HepG2 (cell line): ENCODE results near the gene BRIP1. TPM values are rescaled to one million over a fixed set of nuclear protein-coding genes. Genes with fewer than 3 reads are reported as not detected.

Source experiments
- ATAC-seq: fragments of 200-7000 bp; cut with Tn5 transposase; 3 replicates; pipeline ENCODE4 v1.9.1; 2020; ENCODE audit warnings: mild to moderate bottlenecking, moderate library complexity
- BruUV-seq: library from RNA; stranded (reverse); fragments of 400-500 nt; replicated peaks from 2 replicates; lab custom pipeline; 2021; lab: Mats Ljungman, UMichigan
- CTCF ChIA-PET: fragments of 300-600 bp; formaldehyde crosslinking; extraction: SDS; loops from one replicate; lab custom pipeline; 2021; ENCODE audit warnings: low total read pairs, inconsistent platforms, low intra/inter-chr PET ratio; lab: Yijun Ruan, JAX
- POLR2A ChIA-PET: fragments of 350-600 bp; sonication (Branson Sonifier 250); formaldehyde crosslinking; loops from one replicate; lab custom pipeline; 2020; ENCODE audit warnings: antibody characterized with exemption, inconsistent platforms; lab: Yijun Ruan, JAX
- DNase-seq: peaks from one replicate; pipeline ENCODE4 v3.0.0-alpha.2; 2015; ENCODE audit warnings: low spot score
- FAIRE-seq: peaks from 3 replicates; lab custom pipeline; 2011; peaks lifted over from hg19 to GRCh38; lab: Jason Lieb, UNC
- H2AFZ ChIP-seq: one replicate; pipeline ENCODE4 v1.6.1; 2011; ENCODE audit warnings: low read length, inconsistent platforms
- H3K27ac ChIP-seq: fragments of 300-600 bp; 3 replicates; pipeline ENCODE4 v1.8.0; 2011; ENCODE audit warnings: mixed run types, mild to moderate bottlenecking, mixed read lengths, low read length, inconsistent platforms; ENCODE audit not compliant: insufficient read depth; ENCODE audit errors: extremely low read length
- H3K27me3 ChIP-seq, 2 experiments: fragments of 200-600 bp in 1 of 2; 2 replicates in 1 of 2; 3 replicates in 1 of 2; pipeline versions ENCODE4 v1.6.0 to v1.8.0; 2011; ENCODE audit warnings: low read length in 2 of 2, mild to moderate bottlenecking in 2 of 2, moderate library complexity in 2 of 2, inconsistent platforms in 1 of 2; ENCODE audit not compliant: insufficient read depth in 2 of 2, control insufficient read depth in 1 of 2
- H3K36me3 ChIP-seq, 2 experiments: fragments of 200-600 bp in 1 of 2; replicated peaks in 1 of 2; 2 replicates in 1 of 2; 3 replicates in 1 of 2; pipeline versions ENCODE4 v1.5.1 to v1.8.0; 2011; ENCODE audit warnings: low read length in 2 of 2, inconsistent platforms in 1 of 2; ENCODE audit not compliant: insufficient read depth in 2 of 2, control insufficient read depth in 1 of 2
- H3K4me1 ChIP-seq: 2 replicates; pipeline ENCODE4 v1.5.1; 2012; ENCODE audit warnings: low read length, inconsistent platforms; ENCODE audit not compliant: insufficient read depth
- H3K4me2 ChIP-seq: 2 replicates; pipeline ENCODE4 v1.6.0; 2011; ENCODE audit warnings: low read depth, low read length, inconsistent platforms
- H3K4me3 ChIP-seq, 3 experiments: fragments of 200-600 bp in 1 of 3; sonication (generic), shearing (Covaris generic) in 1 of 3; replicated peaks in 1 of 3; 2 replicates each; pipeline ENCODE4 v1.5.1; 2011 to 2016; ENCODE audit warnings: low read length in 3 of 3, inconsistent platforms in 2 of 3, low read depth in 2 of 3, mild to moderate bottlenecking in 2 of 3, control low read depth in 1 of 3, mixed read lengths in 1 of 3; ENCODE audit not compliant: insufficient read depth in 1 of 3
- H3K79me2 ChIP-seq: one replicate; pipeline ENCODE4 v1.6.1; 2011; ENCODE audit warnings: low read length, inconsistent platforms; ENCODE audit not compliant: insufficient read depth
- H3K9ac ChIP-seq: 2 replicates; pipeline ENCODE4 v1.6.0; 2011; ENCODE audit warnings: mild to moderate bottlenecking, low read depth, low read length, inconsistent platforms; ENCODE audit not compliant: insufficient read depth
- H3K9me3 ChIP-seq: 2 replicates; pipeline ENCODE4 v1.5.1; 2012; ENCODE audit warnings: mild to moderate bottlenecking, low read length
- H4K20me1 ChIP-seq: 2 replicates; pipeline ENCODE4 v1.6.0; 2011; ENCODE audit warnings: inconsistent platforms, mild to moderate bottlenecking, low read length, moderate library complexity; ENCODE audit not compliant: insufficient read depth
- ZFP37 ChIP-seq: sonication (generic); formaldehyde crosslinking; IDR thresholded peaks from 2 replicates; pipeline ENCODE4 v1.4.0; 2020; ENCODE audit warnings: missing genetic modification reagents, borderline replicate concordance
- ZNF460 ChIP-seq: sonication (generic); formaldehyde crosslinking; IDR thresholded peaks from 2 replicates; pipeline ENCODE4 v1.5.1; 2020; ENCODE audit warnings: missing genetic modification reagents, mild to moderate bottlenecking, borderline replicate concordance
- ZSCAN31 ChIP-seq: sonication (generic); formaldehyde crosslinking; IDR thresholded peaks from 2 replicates; pipeline ENCODE4 v1.5.0; 2020; ENCODE audit warnings: low read depth, mild to moderate bottlenecking, missing genetic modification reagents
- in situ Hi-C: cut with HindIII; loops from 2 replicates; pipeline ENCODE4 v1.10.0; 2017; ENCODE audit warnings: low pct_unique_long_range_greater_than_20kb; ENCODE audit not compliant: extremely low pct_ligation_motif_present
- intact Hi-C: fragments of 100-400 bp; cut with micrococcal nuclease; formaldehyde crosslinking; loops from one replicate; pipeline ENCODE4 v1.10.0; 2022; ENCODE audit not compliant: unreplicated experiment
- polyA plus RNA-seq, 8 experiments: library from polyadenylated mRNA; depleted of rRNA in 3 of 8; stranded (reverse) in 7 of 8; unstranded in 1 of 8; fragments of >200 nt; fragmentation: Illumina TruSeq in 4 of 8; extraction: Trizol in 4 of 8; gene quantifications; 2 replicates each; pipeline versions ENCODE4 v1.2.1 to v1.2.3, GENCODE V29; 2011 to 2016; ENCODE audit warnings: low read depth in 4 of 8, missing spikeins in 1 of 8, mixed read lengths in 1 of 8; ENCODE audit not compliant: insufficient read depth in 1 of 8
- total RNA-seq, 5 experiments: library from RNA; depleted of rRNA; stranded (reverse); fragments of >200 nt; fragmentation: Illumina TruSeq; extraction: Trizol; gene quantifications; 2 replicates each; pipeline ENCODE4 v1.2.3, GENCODE V29; 2016; ENCODE audit warnings: low read depth in 1 of 5
- TF ChIP-seq, protein P1 (sequence below): sonication (generic); formaldehyde crosslinking; IDR thresholded peaks from 2 replicates; pipeline ENCODE4 v1.8.0; 2022; ENCODE audit warnings: missing genetic modification reagents, mild to moderate bottlenecking, moderate library complexity, borderline replicate concordance
- TF ChIP-seq, protein P2 (sequence below): sonication (generic); formaldehyde crosslinking; IDR thresholded peaks from 2 replicates; pipeline ENCODE4 v1.5.1; 2020; ENCODE audit warnings: missing genetic modification reagents, mild to moderate bottlenecking, borderline replicate concordance
- TF ChIP-seq, protein P3 (sequence below): sonication (generic); formaldehyde crosslinking; IDR thresholded peaks from one replicate; pipeline ENCODE4 v1.5.1; 2020; ENCODE audit warnings: mild to moderate bottlenecking, missing genetic modification reagents; ENCODE audit errors: not compliant biosample characterization

BRIP1 gene
- total and polyA plus RNA-seq, 2 of the 13 experiments (the other 11 are each of a cell fraction or from before 2014, with no cell fraction given): 3.8 to 27.7 TPM

- Histone ChIP-seq H3K36me3 (no peaks in the 10 kb centered on the region), H3K4me2 (no peak overlapping the region), H3K9ac (no peak overlapping the region), H4K20me1 (no peaks in the 10 kb centered on the region), H3K79me2 (no peaks in the 10 kb centered on the region), H3K27ac (no peak overlapping the region), H3K4me3 (no peak overlapping the region), H3K4me1 (no peaks in the 10 kb centered on the region), H2AFZ (no peak overlapping the region), H3K27me3 (no peaks in the 10 kb centered on the region; a peak in 1 of 5 replicates), H3K9me3 (no peaks in the 10 kb centered on the region)
- ChIA-PET CTCF (no interaction called here), POLR2A (no interaction called here)
- no TSS peak for BruUV-seq
- no peak for DNase-seq
- FAIRE-seq: no peak
- intact Hi-C loops (no loop called here), in situ Hi-C loops (no loop called here)
- no peak for ATAC-seq
- TF ChIP-seq, protein P1, sequence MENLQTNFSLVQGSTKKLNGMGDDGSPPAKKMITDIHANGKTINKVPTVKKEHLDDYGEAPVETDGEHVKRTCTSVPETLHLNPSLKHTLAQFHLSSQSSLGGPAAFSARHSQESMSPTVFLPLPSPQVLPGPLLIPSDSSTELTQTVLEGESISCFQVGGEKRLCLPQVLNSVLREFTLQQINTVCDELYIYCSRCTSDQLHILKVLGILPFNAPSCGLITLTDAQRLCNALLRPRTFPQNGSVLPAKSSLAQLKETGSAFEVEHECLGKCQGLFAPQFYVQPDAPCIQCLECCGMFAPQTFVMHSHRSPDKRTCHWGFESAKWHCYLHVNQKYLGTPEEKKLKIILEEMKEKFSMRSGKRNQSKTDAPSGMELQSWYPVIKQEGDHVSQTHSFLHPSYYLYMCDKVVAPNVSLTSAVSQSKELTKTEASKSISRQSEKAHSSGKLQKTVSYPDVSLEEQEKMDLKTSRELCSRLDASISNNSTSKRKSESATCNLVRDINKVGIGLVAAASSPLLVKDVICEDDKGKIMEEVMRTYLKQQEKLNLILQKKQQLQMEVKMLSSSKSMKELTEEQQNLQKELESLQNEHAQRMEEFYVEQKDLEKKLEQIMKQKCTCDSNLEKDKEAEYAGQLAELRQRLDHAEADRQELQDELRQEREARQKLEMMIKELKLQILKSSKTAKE: no peak
- TF ChIP-seq, protein P2, sequence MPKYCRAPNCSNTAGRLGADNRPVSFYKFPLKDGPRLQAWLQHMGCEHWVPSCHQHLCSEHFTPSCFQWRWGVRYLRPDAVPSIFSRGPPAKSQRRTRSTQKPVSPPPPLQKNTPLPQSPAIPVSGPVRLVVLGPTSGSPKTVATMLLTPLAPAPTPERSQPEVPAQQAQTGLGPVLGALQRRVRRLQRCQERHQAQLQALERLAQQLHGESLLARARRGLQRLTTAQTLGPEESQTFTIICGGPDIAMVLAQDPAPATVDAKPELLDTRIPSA (CRISPR knock-in tag): no peak
- TF ChIP-seq, protein P3, sequence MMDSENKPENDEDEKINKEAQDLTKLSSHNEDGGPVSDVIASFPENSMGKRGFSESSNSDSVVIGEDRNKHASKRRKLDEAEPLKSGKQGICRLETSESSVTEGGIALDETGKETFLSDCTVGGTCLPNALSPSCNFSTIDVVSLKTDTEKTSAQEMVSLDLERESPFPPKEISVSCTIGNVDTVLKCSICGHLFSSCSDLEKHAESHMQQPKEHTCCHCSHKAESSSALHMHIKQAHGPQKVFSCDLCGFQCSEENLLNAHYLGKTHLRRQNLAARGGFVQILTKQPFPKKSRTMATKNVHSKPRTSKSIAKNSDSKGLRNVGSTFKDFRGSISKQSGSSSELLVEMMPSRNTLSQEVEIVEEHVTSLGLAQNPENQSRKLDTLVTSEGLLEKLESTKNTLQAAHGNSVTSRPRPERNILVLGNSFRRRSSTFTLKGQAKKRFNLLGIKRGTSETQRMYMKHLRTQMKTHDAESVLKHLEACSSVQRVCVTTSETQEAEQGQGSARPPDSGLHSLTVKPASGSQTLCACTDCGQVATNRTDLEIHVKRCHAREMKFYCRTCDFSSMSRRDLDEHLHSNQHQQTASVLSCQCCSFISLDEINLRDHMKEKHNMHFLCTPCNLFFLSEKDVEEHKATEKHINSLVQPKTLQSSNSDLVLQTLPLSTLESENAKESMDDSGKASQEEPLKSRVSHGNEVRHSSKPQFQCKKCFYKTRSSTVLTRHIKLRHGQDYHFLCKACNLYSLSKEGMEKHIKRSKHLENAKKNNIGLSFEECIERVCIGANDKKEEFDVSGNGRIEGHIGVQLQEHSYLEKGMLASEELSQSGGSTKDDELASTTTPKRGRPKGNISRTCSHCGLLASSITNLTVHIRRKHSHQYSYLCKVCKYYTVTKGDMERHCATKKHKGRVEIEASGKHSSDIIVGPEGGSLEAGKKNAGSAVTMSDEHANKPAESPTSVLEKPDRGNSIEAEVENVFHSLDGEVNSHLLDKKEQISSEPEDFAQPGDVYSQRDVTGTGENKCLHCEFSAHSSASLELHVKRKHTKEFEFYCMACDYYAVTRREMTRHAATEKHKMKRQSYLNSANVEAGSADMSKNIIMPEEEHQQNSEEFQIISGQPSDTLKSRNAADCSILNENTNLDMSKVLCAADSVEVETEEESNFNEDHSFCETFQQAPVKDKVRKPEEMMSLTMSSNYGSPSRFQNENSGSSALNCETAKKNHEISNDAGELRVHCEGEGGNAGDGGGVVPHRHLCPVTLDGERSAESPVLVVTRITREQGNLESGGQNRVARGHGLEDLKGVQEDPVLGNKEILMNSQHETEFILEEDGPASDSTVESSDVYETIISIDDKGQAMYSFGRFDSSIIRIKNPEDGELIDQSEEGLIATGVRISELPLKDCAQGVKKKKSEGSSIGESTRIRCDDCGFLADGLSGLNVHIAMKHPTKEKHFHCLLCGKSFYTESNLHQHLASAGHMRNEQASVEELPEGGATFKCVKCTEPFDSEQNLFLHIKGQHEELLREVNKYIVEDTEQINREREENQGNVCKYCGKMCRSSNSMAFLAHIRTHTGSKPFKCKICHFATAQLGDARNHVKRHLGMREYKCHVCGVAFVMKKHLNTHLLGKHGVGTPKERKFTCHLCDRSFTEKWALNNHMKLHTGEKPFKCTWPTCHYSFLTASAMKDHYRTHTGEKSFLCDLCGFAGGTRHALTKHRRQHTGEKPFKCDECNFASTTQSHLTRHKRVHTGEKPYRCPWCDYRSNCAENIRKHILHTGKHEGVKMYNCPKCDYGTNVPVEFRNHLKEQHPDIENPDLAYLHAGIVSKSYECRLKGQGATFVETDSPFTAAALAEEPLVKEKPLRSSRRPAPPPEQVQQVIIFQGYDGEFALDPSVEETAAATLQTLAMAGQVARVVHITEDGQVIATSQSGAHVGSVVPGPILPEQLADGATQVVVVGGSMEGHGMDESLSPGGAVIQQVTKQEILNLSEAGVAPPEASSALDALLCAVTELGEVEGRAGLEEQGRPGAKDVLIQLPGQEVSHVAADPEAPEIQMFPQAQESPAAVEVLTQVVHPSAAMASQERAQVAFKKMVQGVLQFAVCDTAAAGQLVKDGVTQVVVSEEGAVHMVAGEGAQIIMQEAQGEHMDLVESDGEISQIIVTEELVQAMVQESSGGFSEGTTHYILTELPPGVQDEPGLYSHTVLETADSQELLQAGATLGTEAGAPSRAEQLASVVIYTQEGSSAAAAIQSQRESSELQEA (CRISPR knock-in tag): no peak
- TF ChIP-seq ZSCAN31 (CRISPR knock-in tag) (no peak), ZNF460 (no peak), ZFP37 (no peak)
Observed at GRCh38 chr17:61657338-61657737, 206.0 kb downstream of the BRIP1 start.
